Stomach (tissue), 4 donors: ENCODE results near the gene C2CD2.

Source experiments
- POLR2A ChIP-seq, 4 donors: fragments of 450-650 bp; IDR thresholded peaks; one replicate each; pipeline ENCODE4 v1.6.1; 2016; ENCODE audit warnings: antibody characterized with exemption in 4 of 4, control low read depth in 2 of 4, mild to moderate bottlenecking in 1 of 4, moderate library complexity in 1 of 4
- POLR2AphosphoS5 ChIP-seq, 3 donors: sonication (generic); formaldehyde crosslinking; IDR thresholded peaks; one replicate each; pipeline ENCODE4 v1.6.1; 2016; ENCODE audit warnings: antibody characterized with exemption in 3 of 3

DNA sequence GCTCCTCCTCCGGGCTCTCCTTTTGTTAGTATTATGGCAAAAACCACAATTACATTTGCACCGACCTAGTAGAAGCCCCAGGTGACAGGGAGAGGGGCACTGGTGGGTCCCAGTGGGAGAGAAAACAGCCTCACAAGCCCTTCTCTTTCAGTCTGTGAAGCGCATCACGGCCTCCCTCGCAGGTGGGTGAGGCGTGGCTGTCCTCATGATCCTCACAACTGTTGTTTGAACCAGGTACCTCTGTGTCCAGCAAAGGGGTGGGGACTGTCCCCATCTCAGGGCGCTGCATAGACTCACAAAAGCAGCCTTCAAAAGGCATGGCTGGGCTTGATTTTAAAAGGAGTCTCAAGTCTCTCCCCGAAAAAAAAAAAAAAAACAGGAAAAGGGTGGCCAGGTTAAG, 7.9 kb upstream of the C2CD2 start:
- TF ChIP-seq POLR2AphosphoS5 (IDR thresholded peaks at IDR 0.05) (no peak), POLR2A (IDR thresholded peaks at IDR 0.05) (no peak)
